GM19025 (cell line): ENCODE results near the gene GPC5.
"Not testable (repeated sequence)": the region's sequence is repeated elsewhere in the genome, so short reads cannot be mapped to it uniquely, and the experiment has no call there.

Experiments
- ATAC-seq: cut with Tn5 transposase; IDR thresholded peaks from one replicate; pipeline ENCODE4 v1.9.1; 2021; ENCODE audit warnings: mild to moderate bottlenecking, low read depth, moderate library complexity; ENCODE audit not compliant: unreplicated experiment

The GPC5 gene

GRCh38 chr13:91748416-91749089, 350.1 kb downstream of the GPC5 start:
- no peak for ATAC-seq

GRCh38 chr13:91758724-91759123, 360.3 kb downstream of the GPC5 start:
- ATAC-seq: no peak

- ATAC-seq: no peak
These were observed 364.5 kb downstream of the GPC5 start for GRCh38 chr13:91762957-91763356.

GRCh38 chr13:91764527-91764926, 366.1 kb downstream of the GPC5 start:
- no peak for ATAC-seq

GRCh38 chr13:91767651-91768050, 369.2 kb downstream of the GPC5 start:
- ATAC-seq: no peak

GRCh38 chr13:91768746-91769145, 370.3 kb downstream of the GPC5 start:
- ATAC-seq: no peak

GRCh38 chr13:91771229-91771628, 372.8 kb downstream of the GPC5 start:
- no peak for ATAC-seq

GRCh38 chr13:91773591-91774227, 375.3 kb downstream of the GPC5 start:
- no peak for ATAC-seq

GRCh38 chr13:91774397-91774796, 376.0 kb downstream of the GPC5 start:
- ATAC-seq: no peak

- no peak for ATAC-seq
These were observed 378.3 kb downstream of the GPC5 start for GRCh38 chr13:91776611-91777193.

GRCh38 chr13:91778123-91778522, 379.7 kb downstream of the GPC5 start:
- ATAC-seq: no peak

- not testable (repeated sequence) for ATAC-seq
These were observed 383.7 kb downstream of the GPC5 start for GRCh38 chr13:91781982-91782691.

GRCh38 chr13:91785431-91786119, 387.2 kb downstream of the GPC5 start:
- no peak for ATAC-seq

GRCh38 chr13:91792054-91792453, 393.6 kb downstream of the GPC5 start:
- ATAC-seq: no peak

- no peak for ATAC-seq
These were observed 399.1 kb downstream of the GPC5 start for GRCh38 chr13:91797567-91797966.

GRCh38 chr13:91798338-91798737, 399.9 kb downstream of the GPC5 start:
- ATAC-seq: not testable (repeated sequence)

GRCh38 chr13:91801772-91802171, 403.4 kb downstream of the GPC5 start:
- ATAC-seq: not testable (repeated sequence)

GRCh38 chr13:91802957-91803356, 404.5 kb downstream of the GPC5 start:
- no peak for ATAC-seq

- no peak for ATAC-seq
These were observed 406.3 kb downstream of the GPC5 start for GRCh38 chr13:91804724-91805123.

GRCh38 chr13:91805605-91806004, 407.2 kb downstream of the GPC5 start:
- no peak for ATAC-seq

- ATAC-seq: no peak
These were observed 410.7 kb downstream of the GPC5 start for GRCh38 chr13:91809161-91809560.
